Retinal pigment epithelial cell (primary cell): ENCODE data around the gene BPIFB1.

ENCODE experiments used
- DNase-seq: peaks from one replicate; pipeline ENCODE4 v3.0.0-alpha.2; 2010; ENCODE audit warnings: low read depth
- H3K4me3 ChIP-seq: 2 replicates; pipeline ENCODE4 v1.5.1; 2011; ENCODE audit warnings: mild to moderate bottlenecking, low read length, control low read depth, moderate library complexity
- TF ChIP-seq, protein P1 (sequence below): conservative IDR thresholded peaks from 2 replicates; pipeline ENCODE4 v1.5.1; 2011; ENCODE audit warnings: low read depth, low read length, control low read depth, inconsistent platforms

The BPIFB1 gene

GRCh38 chr20:33306228-33306627 lies 23.2 kb downstream of the BPIFB1 start:
- TF ChIP-seq, protein P1, sequence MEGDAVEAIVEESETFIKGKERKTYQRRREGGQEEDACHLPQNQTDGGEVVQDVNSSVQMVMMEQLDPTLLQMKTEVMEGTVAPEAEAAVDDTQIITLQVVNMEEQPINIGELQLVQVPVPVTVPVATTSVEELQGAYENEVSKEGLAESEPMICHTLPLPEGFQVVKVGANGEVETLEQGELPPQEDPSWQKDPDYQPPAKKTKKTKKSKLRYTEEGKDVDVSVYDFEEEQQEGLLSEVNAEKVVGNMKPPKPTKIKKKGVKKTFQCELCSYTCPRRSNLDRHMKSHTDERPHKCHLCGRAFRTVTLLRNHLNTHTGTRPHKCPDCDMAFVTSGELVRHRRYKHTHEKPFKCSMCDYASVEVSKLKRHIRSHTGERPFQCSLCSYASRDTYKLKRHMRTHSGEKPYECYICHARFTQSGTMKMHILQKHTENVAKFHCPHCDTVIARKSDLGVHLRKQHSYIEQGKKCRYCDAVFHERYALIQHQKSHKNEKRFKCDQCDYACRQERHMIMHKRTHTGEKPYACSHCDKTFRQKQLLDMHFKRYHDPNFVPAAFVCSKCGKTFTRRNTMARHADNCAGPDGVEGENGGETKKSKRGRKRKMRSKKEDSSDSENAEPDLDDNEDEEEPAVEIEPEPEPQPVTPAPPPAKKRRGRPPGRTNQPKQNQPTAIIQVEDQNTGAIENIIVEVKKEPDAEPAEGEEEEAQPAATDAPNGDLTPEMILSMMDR, result no peak
- DNase-seq, result no peak
- H3K4me3 ChIP-seq, result no peak overlapping the region

- no peak for DNase-seq
- TF ChIP-seq, protein P1, result no peak
- no peak overlapping the region for H3K4me3 ChIP-seq
Measured at GRCh38 chr20:33306807-33307206, 23.8 kb downstream of the BPIFB1 start.

DNA sequence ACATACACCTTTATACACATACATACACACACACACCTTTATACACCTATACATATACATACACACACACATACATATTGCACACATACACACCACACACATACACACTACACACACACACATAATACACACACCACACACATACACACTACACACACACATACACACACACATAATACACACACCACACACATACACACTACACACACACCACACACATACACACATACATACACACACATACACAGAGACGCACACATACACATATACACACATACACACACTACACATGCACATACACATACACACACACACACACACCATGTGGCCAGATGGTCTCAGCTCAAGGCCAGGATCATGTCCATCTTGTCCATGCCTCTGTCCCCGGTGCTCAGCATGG lies 25.7 kb downstream of the BPIFB1 start:
- no peak for DNase-seq
- TF ChIP-seq, protein P1, result no peak
- no peak overlapping the region for H3K4me3 ChIP-seq

DNA sequence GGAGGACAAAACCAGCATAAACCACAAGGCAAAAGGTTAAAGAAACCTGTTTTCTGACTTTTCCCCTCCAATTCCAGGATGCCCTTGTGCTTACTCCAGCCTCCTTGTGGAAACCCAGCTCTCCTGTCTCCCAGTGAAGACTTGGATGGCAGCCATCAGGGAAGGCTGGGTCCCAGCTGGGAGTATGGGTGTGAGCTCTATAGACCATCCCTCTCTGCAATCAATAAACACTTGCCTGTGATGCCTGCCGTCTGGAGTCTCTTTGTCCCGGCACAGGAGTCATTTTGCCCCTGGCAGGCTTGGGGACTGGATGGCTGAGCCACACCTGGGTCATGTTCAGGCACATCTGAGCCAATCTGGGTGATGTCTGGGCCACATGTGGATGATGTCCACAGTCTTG lies 26.6 kb downstream of the BPIFB1 start:
- TF ChIP-seq, protein P1, result no peak
- no peak for DNase-seq
- H3K4me3 ChIP-seq, result no peak overlapping the region

DNA sequence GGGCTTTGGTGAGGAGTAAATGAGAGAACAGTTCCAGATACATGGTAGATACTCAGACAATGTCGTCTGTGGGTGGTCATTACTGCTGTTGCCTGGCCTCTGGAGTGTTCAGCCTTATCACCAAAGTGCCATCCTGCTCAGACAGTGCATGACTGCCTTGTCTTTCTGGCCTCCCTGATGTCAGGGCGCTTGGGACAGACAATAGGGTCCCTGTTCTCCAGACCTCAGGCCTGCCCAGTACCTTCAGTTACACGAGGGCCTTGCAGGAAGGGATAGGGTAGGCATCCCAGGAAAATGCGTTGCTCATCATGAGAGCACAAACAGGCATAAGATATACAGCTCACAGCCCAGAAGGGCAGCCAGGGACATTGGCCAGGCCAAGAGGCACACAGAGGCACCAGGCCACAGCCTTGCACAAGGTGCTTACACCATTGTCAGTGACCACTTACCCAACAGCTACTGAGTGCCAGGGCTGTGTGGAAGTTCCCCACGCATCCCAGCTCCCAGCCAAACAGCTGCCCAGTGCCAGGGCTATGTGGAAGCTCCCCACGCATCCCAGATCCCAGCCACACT lies 27.4 kb downstream of the BPIFB1 start:
- H3K4me3 ChIP-seq, result no peak overlapping the region
- no peak for DNase-seq
- TF ChIP-seq, protein P1, result no peak

- no peak for DNase-seq
- H3K4me3 ChIP-seq, result no peak overlapping the region
- TF ChIP-seq, protein P1, result no peak
Measured at GRCh38 chr20:33311011-33311410, 28.0 kb downstream of the BPIFB1 start.

- no peak for DNase-seq
- H3K4me3 ChIP-seq, result no peak overlapping the region
- TF ChIP-seq, protein P1, result no peak
Measured at GRCh38 chr20:33311996-33312395, 29.0 kb downstream of the BPIFB1 start.
